A549 (cell line): ENCODE results near the gene MACF1. TPM values are rescaled to one million over a fixed set of nuclear protein-coding genes. Genes with fewer than 3 reads are reported as not detected.

ENCODE experiments used
- ATAC-seq, 2 experiments: fragments of 200-7000 bp in 1 of 2; fragments of >200 bp in 1 of 2; cut with Nextera tagmentation in 1 of 2; cut with Tn5 transposase in 1 of 2; 3 replicates each; pipeline versions ENCODE4 v1.8.0 to v1.9.1; 2018 to 2020; ENCODE audit warnings: mild to moderate bottlenecking in 1 of 2, moderate library complexity in 1 of 2
- CTCF ChIA-PET: fragments of 300-600 bp; sonication (Branson Sonifier 250); formaldehyde crosslinking; extraction: SDS; loops from one replicate; lab custom pipeline; 2021; ENCODE audit warnings: antibody characterized with exemption, inconsistent platforms; lab: Yijun Ruan, JAX
- POLR2A ChIA-PET: fragments of 350-600 bp; formaldehyde crosslinking; extraction: SDS; loops from one replicate; lab custom pipeline; 2021; ENCODE audit warnings: antibody characterized with exemption, inconsistent platforms; lab: Yijun Ruan, JAX
- DNase-seq, 2 experiments: peaks; one replicate each; pipeline versions ENCODE4 v3.0.0 to v3.0.0-alpha.2; 2011 to 2016; ENCODE audit warnings: low read depth in 1 of 2, low spot score in 1 of 2
- FAIRE-seq: peaks from 2 replicates; lab custom pipeline; 2011; peaks lifted over from hg19 to GRCh38; lab: Jason Lieb, UNC
- H3K27ac ChIP-seq, 2 experiments: fragments of >200 bp; sonication (Bioruptor Twin); formaldehyde crosslinking; 3 replicates each; pipeline ENCODE4 v1.5.1; 2016 to 2017
- H3K4me1 ChIP-seq: fragments of >200 bp; sonication (Bioruptor Twin); formaldehyde crosslinking; 3 replicates; pipeline ENCODE4 v1.6.1; 2016
- H3K4me2 ChIP-seq: fragments of >200 bp; sonication (Bioruptor Twin); formaldehyde crosslinking; 3 replicates; pipeline ENCODE4 v1.6.1; 2016
- H3K4me3 ChIP-seq: fragments of >200 bp; sonication (Bioruptor Twin); formaldehyde crosslinking; 3 replicates; pipeline ENCODE4 v1.5.1; 2016
- H3K9me3 ChIP-seq: fragments of >200 bp; sonication (Bioruptor Twin); formaldehyde crosslinking; 3 replicates; pipeline ENCODE4 v1.6.1; 2016
- BHLHE40 ChIP-seq: IDR thresholded peaks from 2 replicates; pipeline ENCODE4 v1.6.1; 2012; ENCODE audit warnings: low read depth, low read length, inconsistent platforms
- EHF ChIP-seq: fragments of 250-450 bp; sonication (Bioruptor Pico); IDR thresholded peaks from 2 replicates; pipeline ENCODE4 v1.5.0; 2020; ENCODE audit warnings: mild to moderate bottlenecking
- EHMT2 ChIP-seq: fragments of 200-600 bp; sonication (generic); IDR thresholded peaks from 2 replicates; pipeline ENCODE4 v1.6.1; 2016; ENCODE audit warnings: antibody characterized with exemption, low read depth, mild to moderate bottlenecking, moderate library complexity
- EP300 ChIP-seq, 2 experiments: fragments of >200 bp; sonication (Bioruptor Twin); formaldehyde crosslinking; IDR thresholded peaks; 2 replicates in 1 of 2; 3 replicates in 1 of 2; pipeline ENCODE4 v1.6.1; 2016 to 2017
- GATA3 ChIP-seq: IDR thresholded peaks from 2 replicates; pipeline ENCODE4 v1.6.1; 2012; ENCODE audit warnings: borderline replicate concordance
- HDAC2 ChIP-seq: fragments of 200-600 bp; sonication (generic); IDR thresholded peaks from 2 replicates; pipeline ENCODE4 v1.6.1; 2016
- HOXB5 ChIP-seq: fragments of 250-450 bp; sonication (Bioruptor Pico); IDR thresholded peaks from 2 replicates; pipeline ENCODE4 v1.5.0; 2020; ENCODE audit warnings: mild to moderate bottlenecking, moderate library complexity
- JUN ChIP-seq, 2 experiments: fragments of >200 bp; sonication (Bioruptor Twin); formaldehyde crosslinking; IDR thresholded peaks; 2 replicates in 1 of 2; 3 replicates in 1 of 2; pipeline ENCODE4 v1.6.1; 2016 to 2017
- JUNB ChIP-seq: fragments of >200 bp; sonication (Bioruptor Twin); formaldehyde crosslinking; IDR thresholded peaks from 2 replicates; pipeline ENCODE4 v1.6.1; 2016
- KDM1A ChIP-seq: fragments of 200-600 bp; sonication (generic); IDR thresholded peaks from 2 replicates; pipeline ENCODE4 v1.6.1; 2016; ENCODE audit warnings: low read depth, mild to moderate bottlenecking
- MAFK ChIP-seq: fragments of 450-650 bp; IDR thresholded peaks from 2 replicates; pipeline ENCODE4 v1.6.1; 2014; ENCODE audit not compliant: partially characterized antibody
- MYC ChIP-seq: IDR thresholded peaks from 2 replicates; pipeline ENCODE4 v1.6.1; 2012; ENCODE audit warnings: mild to moderate bottlenecking, inconsistent platforms, low read length, improper control_type of control experiment, borderline replicate concordance
- NFE2L2 ChIP-seq: fragments of 150-350 bp; conservative IDR thresholded peaks from 2 replicates; pipeline ENCODE4 v1.6.1; 2014; ENCODE audit warnings: low read length
- NPAS2 ChIP-seq: fragments of 250-450 bp; sonication (Bioruptor Pico); IDR thresholded peaks from 2 replicates; pipeline ENCODE4 v1.8.0; 2022; ENCODE audit warnings: mild to moderate bottlenecking, moderate library complexity, borderline replicate concordance
- NR3C1 ChIP-seq: fragments of >200 bp; sonication (Bioruptor Twin); formaldehyde crosslinking; IDR thresholded peaks from 3 replicates; pipeline ENCODE4 v1.6.1; 2017
- PHF8 ChIP-seq: fragments of 200-600 bp; sonication (generic); IDR thresholded peaks from 2 replicates; pipeline ENCODE4 v1.6.1; 2016; ENCODE audit warnings: low read depth, mild to moderate bottlenecking, antibody characterized with exemption, moderate library complexity, borderline replicate concordance
- POLR2AphosphoS2 ChIP-seq: conservative IDR thresholded peaks from 2 replicates; pipeline ENCODE4 v1.6.1; 2012; ENCODE audit warnings: low read length, improper control_type of control experiment, inconsistent platforms
- RAD21 ChIP-seq, 2 experiments: fragments of >200 bp in 1 of 2; sonication (Bioruptor Twin) in 1 of 2; formaldehyde crosslinking in 1 of 2; IDR thresholded peaks in 1 of 2; conservative IDR thresholded peaks in 1 of 2; 2 replicates in 1 of 2; 3 replicates in 1 of 2; pipeline ENCODE4 v1.6.1; 2012 to 2018; ENCODE audit warnings: inconsistent platforms in 1 of 2
- SMC3 ChIP-seq: fragments of >200 bp; sonication (Bioruptor Twin); formaldehyde crosslinking; IDR thresholded peaks from 3 replicates; pipeline ENCODE4 v1.6.1; 2018; ENCODE audit warnings: inconsistent platforms
- SREBF2 ChIP-seq: fragments of 450-650 bp; IDR thresholded peaks from 2 replicates; pipeline ENCODE4 v1.6.1; 2014; ENCODE audit warnings: mild to moderate bottlenecking, moderate library complexity
- TFCP2L1 ChIP-seq: fragments of 250-450 bp; sonication (Bioruptor Pico); IDR thresholded peaks from 2 replicates; pipeline ENCODE4 v1.5.0; 2021; ENCODE audit warnings: mild to moderate bottlenecking
- WGBS: methylation state at CpG from one replicate; pipeline ENCODE4 v1.1.6; 2017; ENCODE audit errors: missing lambda C conversion rate; 5-methylcytosine and 5-hydroxymethylcytosine counted together
- polyA plus RNA-seq, 4 experiments: library from polyadenylated mRNA; depleted of rRNA in 3 of 4; stranded (reverse); fragments of >200 nt; fragmentation: RNase III in 1 of 4; extraction: RNeasy Plus Mini Kit Qiagen cat#74134 plus additional on column Dnase treatment in 1 of 4; gene quantifications; 2 replicates in 3 of 4; 3 replicates in 1 of 4; pipeline ENCODE4 v1.2.3, GENCODE V29; 2011 to 2017
- TF ChIP-seq, protein P1 (sequence below): fragments of 250-450 bp; sonication (Bioruptor Pico); IDR thresholded peaks from 2 replicates; pipeline ENCODE4 v1.5.0; 2020; ENCODE audit warnings: low read depth, mild to moderate bottlenecking, moderate library complexity
- TF ChIP-seq, protein P2 (sequence below): IDR thresholded peaks from 2 replicates; pipeline ENCODE4 v1.6.1; 2012
- TF ChIP-seq, protein P3 (sequence below): IDR thresholded peaks from 2 replicates; pipeline ENCODE4 v1.6.1; 2012
- TF ChIP-seq, protein P4 (sequence below): fragments of >200 bp; sonication (Bioruptor Twin); formaldehyde crosslinking; IDR thresholded peaks from 3 replicates; pipeline ENCODE4 v1.6.1; 2016
- TF ChIP-seq, protein P5 (sequence below): IDR thresholded peaks from 2 replicates; pipeline ENCODE4 v1.6.1; 2012; ENCODE audit warnings: low read depth, borderline replicate concordance
- TF ChIP-seq, protein P6 (sequence below): fragments of 150-350 bp; IDR thresholded peaks from 2 replicates; pipeline ENCODE4 v1.6.1; 2014; ENCODE audit warnings: low read depth, mild to moderate bottlenecking, low read length

MACF1 gene
- polyA plus RNA-seq, 2 of the 4 experiments (the other 2 are of a cell fraction), result 45.7 to 64.2 TPM

DNA sequence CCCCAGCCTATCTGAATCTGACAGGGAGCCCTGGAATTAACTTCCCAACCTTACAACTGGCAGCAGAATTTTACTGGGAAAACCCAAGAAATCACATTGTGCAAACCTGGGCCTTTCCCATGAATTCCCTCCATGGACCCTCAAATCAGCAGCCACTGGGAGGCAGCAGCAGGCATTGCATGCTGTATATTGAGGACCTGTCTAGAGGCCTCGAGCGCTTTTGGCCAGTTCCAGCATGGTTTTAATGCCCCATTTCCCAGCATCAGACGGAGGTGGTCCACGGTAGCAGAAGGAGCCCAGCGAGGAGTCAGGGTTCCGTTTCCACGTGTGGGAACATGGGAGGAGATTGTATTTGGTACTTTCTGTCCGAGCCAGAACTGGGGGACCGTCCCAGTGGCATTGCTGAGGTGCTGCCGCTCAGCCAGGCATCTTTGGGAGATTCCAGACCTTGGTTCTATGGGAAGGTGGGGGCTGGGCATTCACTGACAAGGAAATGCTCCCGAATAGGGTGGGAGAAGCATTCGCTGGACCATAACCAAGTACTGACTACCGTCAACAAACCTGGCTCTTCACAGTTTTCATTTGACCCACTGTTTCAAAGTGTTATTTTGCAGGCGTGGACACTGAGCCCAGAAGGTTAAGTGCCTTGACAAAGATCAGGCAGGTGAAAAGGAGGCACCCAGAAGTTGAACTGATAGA, 302.9 kb downstream of the MACF1 start:
- no peak for FAIRE-seq
- no peak overlapping the region for H3K27ac ChIP-seq
- POLR2A ChIA-PET, result no interaction called here
- 82% methylated on average over 12 of the region's 14 CpGs for WGBS
- H3K4me2 ChIP-seq, result no peak overlapping the region
- no peak for TF ChIP-seq POLR2AphosphoS2
- 0 out of 3 replicates have a peak, but pooled peaks have one; percentile 14 for TF ChIP-seq SMC3
- CTCF ChIA-PET, result interaction anchor here (0.6 kb wide), 1 partner anchor 38 kb away, joined by 3 read pairs; no protein-coding TSS in a partner anchor
- DNase-seq, result no peak
- H3K4me3 ChIP-seq, result no peak overlapping the region
- H3K4me1 ChIP-seq, result no peaks in the 10 kb centered on the region
- ATAC-seq, result peak; percentile 40 to 76; a peak in 3 of 6 replicates
- no peaks in the 10 kb centered on the region for H3K9me3 ChIP-seq

DNA sequence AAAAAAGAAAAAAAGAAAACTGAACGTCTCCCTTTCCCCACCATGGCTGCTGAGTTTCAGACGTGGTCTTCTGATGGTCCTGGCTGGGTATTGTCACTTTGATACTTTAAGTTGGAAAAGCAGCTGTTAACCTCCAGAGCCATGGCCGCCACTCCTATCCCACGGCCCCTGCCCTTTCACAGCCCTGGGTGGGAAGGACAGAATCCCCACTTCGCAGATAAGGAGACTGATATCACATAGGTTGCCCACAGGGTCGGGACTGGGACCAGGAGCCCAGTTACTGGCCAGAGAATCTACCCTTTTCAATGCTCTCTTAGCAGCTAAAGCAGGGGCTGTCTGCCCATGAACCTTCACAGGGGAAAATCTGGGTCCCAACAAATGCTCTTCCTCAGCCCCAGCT, 303.8 kb downstream of the MACF1 start:
- no peak for FAIRE-seq
- H3K9me3 ChIP-seq, result no peaks in the 10 kb centered on the region

DNA sequence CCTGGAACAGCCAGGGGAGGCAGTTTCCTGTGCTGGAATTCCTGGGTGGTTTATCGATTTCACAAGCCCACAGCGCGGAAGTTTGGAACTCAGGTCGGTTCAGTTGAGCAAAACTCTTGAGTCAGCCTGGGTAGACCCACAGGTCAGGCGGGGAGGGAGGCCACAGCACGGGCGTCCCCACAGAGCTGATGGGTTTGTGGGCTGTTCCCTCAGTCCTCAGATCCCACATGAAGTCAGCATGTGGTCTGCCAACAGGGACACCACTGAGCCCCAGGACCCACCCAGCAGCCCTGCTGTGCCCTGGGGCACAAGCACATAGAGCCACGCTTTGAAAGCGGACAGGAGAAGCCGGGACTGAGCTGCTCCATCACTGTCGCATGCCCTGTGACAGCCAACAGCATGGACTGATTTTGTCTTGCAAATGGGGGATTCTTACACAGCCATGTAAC, 304.4 kb downstream of the MACF1 start:
- TF ChIP-seq BHLHE40 (no peak), JUN (IDR thresholded peaks at IDR 0.05) (no peak), KDM1A (no peak), EHF (no peak), NR3C1 (no peak), NPAS2 (CRISPR knock-in tag) (no peak), HDAC2 (no peak), MAFK (no peak), EP300 (IDR thresholded peaks at IDR 0.05) (no peak), GATA3 (no peak), PHF8 (no peak), EHMT2 (no peak), TFCP2L1 (no peak), NFE2L2 (no peak)
- TF ChIP-seq, protein P1, sequence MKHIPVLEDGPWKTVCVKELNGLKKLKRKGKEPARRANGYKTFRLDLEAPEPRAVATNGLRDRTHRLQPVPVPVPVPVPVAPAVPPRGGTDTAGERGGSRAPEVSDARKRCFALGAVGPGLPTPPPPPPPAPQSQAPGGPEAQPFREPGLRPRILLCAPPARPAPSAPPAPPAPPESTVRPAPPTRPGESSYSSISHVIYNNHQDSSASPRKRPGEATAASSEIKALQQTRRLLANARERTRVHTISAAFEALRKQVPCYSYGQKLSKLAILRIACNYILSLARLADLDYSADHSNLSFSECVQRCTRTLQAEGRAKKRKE (CRISPR knock-in tag), result no peak
- TF ChIP-seq, protein P2, sequence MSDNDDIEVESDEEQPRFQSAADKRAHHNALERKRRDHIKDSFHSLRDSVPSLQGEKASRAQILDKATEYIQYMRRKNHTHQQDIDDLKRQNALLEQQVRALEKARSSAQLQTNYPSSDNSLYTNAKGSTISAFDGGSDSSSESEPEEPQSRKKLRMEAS, result no peak
- TF ChIP-seq, protein P3, sequence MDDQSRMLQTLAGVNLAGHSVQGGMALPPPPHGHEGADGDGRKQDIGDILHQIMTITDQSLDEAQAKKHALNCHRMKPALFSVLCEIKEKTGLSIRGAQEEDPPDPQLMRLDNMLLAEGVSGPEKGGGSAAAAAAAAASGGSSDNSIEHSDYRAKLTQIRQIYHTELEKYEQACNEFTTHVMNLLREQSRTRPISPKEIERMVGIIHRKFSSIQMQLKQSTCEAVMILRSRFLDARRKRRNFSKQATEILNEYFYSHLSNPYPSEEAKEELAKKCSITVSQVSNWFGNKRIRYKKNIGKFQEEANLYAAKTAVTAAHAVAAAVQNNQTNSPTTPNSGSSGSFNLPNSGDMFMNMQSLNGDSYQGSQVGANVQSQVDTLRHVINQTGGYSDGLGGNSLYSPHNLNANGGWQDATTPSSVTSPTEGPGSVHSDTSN, result no peak
- TF ChIP-seq, protein P4, sequence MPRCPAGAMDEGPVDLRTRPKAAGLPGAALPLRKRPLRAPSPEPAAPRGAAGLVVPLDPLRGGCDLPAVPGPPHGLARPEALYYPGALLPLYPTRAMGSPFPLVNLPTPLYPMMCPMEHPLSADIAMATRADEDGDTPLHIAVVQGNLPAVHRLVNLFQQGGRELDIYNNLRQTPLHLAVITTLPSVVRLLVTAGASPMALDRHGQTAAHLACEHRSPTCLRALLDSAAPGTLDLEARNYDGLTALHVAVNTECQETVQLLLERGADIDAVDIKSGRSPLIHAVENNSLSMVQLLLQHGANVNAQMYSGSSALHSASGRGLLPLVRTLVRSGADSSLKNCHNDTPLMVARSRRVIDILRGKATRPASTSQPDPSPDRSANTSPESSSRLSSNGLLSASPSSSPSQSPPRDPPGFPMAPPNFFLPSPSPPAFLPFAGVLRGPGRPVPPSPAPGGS, result no peak
- TF ChIP-seq, all 56 proteins: peak for 0
- no peak overlapping the region for H3K4me3 ChIP-seq
- POLR2A ChIA-PET, result no interaction called here
- no peak overlapping the region for H3K4me2 ChIP-seq
- H3K9me3 ChIP-seq, result no peaks in the 10 kb centered on the region
- FAIRE-seq (no peak), ATAC-seq (peak in 1 of 2 experiments; percentile 14; a peak in 1 of 6 replicates), DNase-seq (no peak)
- H3K27ac ChIP-seq, result no peak overlapping the region
- no peaks in the 10 kb centered on the region for H3K4me1 ChIP-seq
- CTCF ChIA-PET, result interaction anchor here (0.9 kb wide), 1 partner anchor 410 kb away, joined by 3 read pairs; no protein-coding TSS in a partner anchor
- WGBS, result 80% methylated on average over 8 of the region's 11 CpGs

More for the DNA sequence above, 303.8 kb downstream of the MACF1 start:
- ATAC-seq (no peak), DNase-seq (no peak)
- CTCF ChIA-PET, result interaction anchor here (0.6 kb wide), 1 partner anchor 1675 kb away, joined by 3 read pairs; no protein-coding TSS in a partner anchor
- no peaks in the 10 kb centered on the region for H3K4me1 ChIP-seq
- 69% methylated on average over 6 of the region's 6 CpGs for WGBS
- H3K4me2 ChIP-seq, result no peak overlapping the region
- no peak overlapping the region for H3K27ac ChIP-seq
- H3K4me3 ChIP-seq, result no peak overlapping the region
- TF ChIP-seq, protein P5, sequence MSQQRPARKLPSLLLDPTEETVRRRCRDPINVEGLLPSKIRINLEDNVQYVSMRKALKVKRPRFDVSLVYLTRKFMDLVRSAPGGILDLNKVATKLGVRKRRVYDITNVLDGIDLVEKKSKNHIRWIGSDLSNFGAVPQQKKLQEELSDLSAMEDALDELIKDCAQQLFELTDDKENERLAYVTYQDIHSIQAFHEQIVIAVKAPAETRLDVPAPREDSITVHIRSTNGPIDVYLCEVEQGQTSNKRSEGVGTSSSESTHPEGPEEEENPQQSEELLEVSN, result no peak
- no peak for TF ChIP-seq BHLHE40
- TF ChIP-seq SREBF2, result no peak
- TF ChIP-seq, protein P1 (CRISPR knock-in tag), result no peak
- no peak for TF ChIP-seq JUNB
- TF ChIP-seq, protein P2, result no peak
- no peak for TF ChIP-seq PHF8
- TF ChIP-seq SMC3, result no peak
- TF ChIP-seq MYC, result no peak
- no peak for TF ChIP-seq GATA3
- TF ChIP-seq NR3C1, result no peak
- no peak for TF ChIP-seq HOXB5 (CRISPR knock-in tag)
- TF ChIP-seq JUN (IDR thresholded peaks at IDR 0.05), result no peak
- no peak for TF ChIP-seq RAD21 (conservative IDR thresholded peaks at IDR 0.05 in 1 of 2, IDR thresholded peaks at IDR 0.05 in 1 of 2)
- TF ChIP-seq, protein P6, sequence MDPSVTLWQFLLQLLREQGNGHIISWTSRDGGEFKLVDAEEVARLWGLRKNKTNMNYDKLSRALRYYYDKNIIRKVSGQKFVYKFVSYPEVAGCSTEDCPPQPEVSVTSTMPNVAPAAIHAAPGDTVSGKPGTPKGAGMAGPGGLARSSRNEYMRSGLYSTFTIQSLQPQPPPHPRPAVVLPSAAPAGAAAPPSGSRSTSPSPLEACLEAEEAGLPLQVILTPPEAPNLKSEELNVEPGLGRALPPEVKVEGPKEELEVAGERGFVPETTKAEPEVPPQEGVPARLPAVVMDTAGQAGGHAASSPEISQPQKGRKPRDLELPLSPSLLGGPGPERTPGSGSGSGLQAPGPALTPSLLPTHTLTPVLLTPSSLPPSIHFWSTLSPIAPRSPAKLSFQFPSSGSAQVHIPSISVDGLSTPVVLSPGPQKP, result no peak
- TF ChIP-seq, all 56 proteins: peak for 0
- POLR2A ChIA-PET, result no interaction called here
